SK-N-SH (cell line): ENCODE data around the gene MYEOV. TPM values are rescaled to one million over a fixed set of nuclear protein-coding genes. Genes with fewer than 3 reads are reported as not detected.

Experiments used
- CTCF ChIA-PET: fragments of 300-600, 350-600 bp; formaldehyde crosslinking; extraction: SDS; loops from one replicate; lab custom pipeline; 2021; lab: Yijun Ruan, JAX
- POLR2A ChIA-PET: fragments of 350-600 bp; sonication (Branson Sonifier 250); formaldehyde crosslinking; extraction: SDS; loops from one replicate; lab custom pipeline; 2020; ENCODE audit warnings: antibody characterized with exemption, inconsistent platforms; lab: Yijun Ruan, JAX
- DNase-seq: peaks from one replicate; pipeline ENCODE4 v3.0.0; 2012
- H2AFZ ChIP-seq: fragments of 200-600 bp; sonication (generic); 2 replicates; pipeline ENCODE4 v1.8.1; 2016; ENCODE audit warnings: antibody characterized with exemption, mild to moderate bottlenecking, low read depth
- H3F3A ChIP-seq: fragments of 200-600 bp; sonication (generic); replicated peaks from 2 replicates; pipeline ENCODE3; 2016; ENCODE audit warnings: antibody characterized with exemption, mild to moderate bottlenecking; ENCODE audit not compliant: insufficient read depth
- H3K27ac ChIP-seq, 2 experiments: fragments of 200-500 bp in 1 of 2; fragments of 200-600 bp in 1 of 2; sonication (Bioruptor generic) in 1 of 2; sonication (generic), shearing (Covaris generic) in 1 of 2; 2 replicates each; pipeline versions ENCODE4 v1.5.1 to v1.6.1; 2014 to 2016; ENCODE audit warnings: low read depth in 2 of 2, inconsistent platforms in 1 of 2, low read length in 1 of 2, mild to moderate bottlenecking in 1 of 2, mixed read lengths in 1 of 2
- H3K27me3 ChIP-seq: fragments of 200-600 bp; sonication (generic), shearing (Covaris generic); 2 replicates; pipeline ENCODE4 v1.6.1; 2016; ENCODE audit warnings: mixed run types; ENCODE audit not compliant: insufficient read depth
- H3K36me3 ChIP-seq, 2 experiments: fragments of 200-500 bp in 1 of 2; fragments of 200-600 bp in 1 of 2; sonication (Bioruptor generic) in 1 of 2; sonication (generic) in 1 of 2; replicated peaks in 1 of 2; 2 replicates each; pipeline versions ENCODE3 to v1.5.1; 2014 to 2016; ENCODE audit warnings: low read length in 1 of 2, mild to moderate bottlenecking in 1 of 2; ENCODE audit not compliant: insufficient read depth in 2 of 2, control insufficient read depth in 1 of 2
- H3K4me1 ChIP-seq, 2 experiments: fragments of 200-500 bp in 1 of 2; fragments of 200-600 bp in 1 of 2; sonication (Bioruptor generic) in 1 of 2; sonication (generic), shearing (Covaris generic) in 1 of 2; 2 replicates each; pipeline versions ENCODE4 v1.5.1 to v1.6.1; 2014 to 2016; ENCODE audit warnings: low read depth in 1 of 2, low read length in 1 of 2, mixed run types in 1 of 2; ENCODE audit not compliant: insufficient read depth in 2 of 2, control insufficient read depth in 1 of 2
- H3K4me2 ChIP-seq: fragments of 200-600 bp; sonication (generic), shearing (Covaris generic); 2 replicates; pipeline ENCODE4 v1.6.1; 2017; ENCODE audit warnings: mixed run types
- H3K4me3 ChIP-seq, 2 experiments: fragments of 200-500 bp in 1 of 2; fragments of 200-600 bp in 1 of 2; sonication (Bioruptor generic) in 1 of 2; sonication (generic), shearing (Covaris generic) in 1 of 2; 2 replicates each; pipeline versions ENCODE4 v1.5.1 to v1.8.1; 2014 to 2016; ENCODE audit warnings: low read depth in 2 of 2, inconsistent platforms in 1 of 2, low read length in 1 of 2, mild to moderate bottlenecking in 1 of 2, mixed read lengths in 1 of 2, moderate library complexity in 1 of 2
- H3K79me2 ChIP-seq: fragments of 200-600 bp; sonication (generic); 2 replicates; pipeline ENCODE4 v1.8.1; 2017; ENCODE audit warnings: mild to moderate bottlenecking; ENCODE audit not compliant: insufficient read depth
- H3K9ac ChIP-seq: fragments of 200-600 bp; sonication (generic); 2 replicates; pipeline ENCODE4 v1.6.1; 2017; ENCODE audit warnings: mixed run types
- H3K9me2 ChIP-seq: fragments of 200-600 bp; sonication (generic); 2 replicates; pipeline ENCODE4 v1.6.1; 2017; ENCODE audit warnings: mixed run types
- H3K9me3 ChIP-seq: fragments of 200-600 bp; sonication (generic); 2 replicates; pipeline ENCODE4 v1.6.1; 2017; ENCODE audit warnings: mixed run types, mild to moderate bottlenecking, moderate library complexity
- H4K20me1 ChIP-seq: fragments of 200-600 bp; sonication (generic); 2 replicates; pipeline ENCODE4 v1.6.1; 2017; ENCODE audit warnings: mild to moderate bottlenecking, mixed run types; ENCODE audit not compliant: insufficient read depth
- CHD2 ChIP-seq: fragments of 150-350 bp; IDR thresholded peaks from 2 replicates; pipeline ENCODE4 v1.6.1; 2018; ENCODE audit warnings: low read length; ENCODE audit not compliant: partially characterized antibody
- ELF1 ChIP-seq: IDR thresholded peaks from 2 replicates; pipeline ENCODE4 v1.4.0; 2012
- FOXM1 ChIP-seq: IDR thresholded peaks from 2 replicates; pipeline ENCODE4 v1.4.0; 2012; ENCODE audit warnings: low read depth, mild to moderate bottlenecking
- JUND ChIP-seq: IDR thresholded peaks from 2 replicates; pipeline ENCODE4 v1.4.0; 2012
- MEF2A ChIP-seq: IDR thresholded peaks from 2 replicates; pipeline ENCODE4 v1.4.0; 2012; ENCODE audit warnings: low read depth, borderline replicate concordance
- NRF1 ChIP-seq: IDR thresholded peaks from 2 replicates; pipeline ENCODE4 v1.6.1; 2012; ENCODE audit warnings: low read depth, mild to moderate bottlenecking, low read length
- POLR2AphosphoS5 ChIP-seq: IDR thresholded peaks from 2 replicates; pipeline ENCODE4 v1.6.1; 2012; ENCODE audit warnings: low read depth, low read length
- RAD21 ChIP-seq: IDR thresholded peaks from 2 replicates; pipeline ENCODE4 v1.6.1; 2012; ENCODE audit warnings: mild to moderate bottlenecking, low read length
- RCOR1 ChIP-seq: fragments of 150-350 bp; IDR thresholded peaks from 2 replicates; pipeline ENCODE4 v1.6.1; 2017; ENCODE audit warnings: antibody characterized with exemption, low read length
- RFX5 ChIP-seq: IDR thresholded peaks from 2 replicates; pipeline ENCODE4 v1.6.1; 2012; ENCODE audit warnings: mild to moderate bottlenecking, improper control_type of control experiment, low read length
- RXRA ChIP-seq: IDR thresholded peaks from 2 replicates; pipeline ENCODE4 v1.4.0; 2012; ENCODE audit warnings: low read depth, mild to moderate bottlenecking, borderline replicate concordance
- SIN3A ChIP-seq: IDR thresholded peaks from 2 replicates; pipeline ENCODE4 v1.6.1; 2012; ENCODE audit warnings: low read depth, mild to moderate bottlenecking, low read length, moderate library complexity, borderline replicate concordance
- SMC3 ChIP-seq: IDR thresholded peaks from 2 replicates; pipeline ENCODE4 v1.6.1; 2012; ENCODE audit warnings: low read depth, low read length, improper control_type of control experiment
- TEAD4 ChIP-seq: IDR thresholded peaks from 2 replicates; pipeline ENCODE4 v1.4.0; 2012; ENCODE audit warnings: mild to moderate bottlenecking, borderline replicate concordance; ENCODE audit not compliant: insufficient read depth
- WGBS: methylation state at CpG from one replicate; pipeline ENCODE4 v1.1.6; 2017; ENCODE audit warnings: low lambda C conversion rate; 5-methylcytosine and 5-hydroxymethylcytosine counted together
- polyA plus RNA-seq, 3 experiments: library from polyadenylated mRNA; depleted of rRNA; stranded (reverse); fragments of >200 nt; gene quantifications; 2 replicates each; pipeline ENCODE4 v1.2.3, GENCODE V29; 2012
- TF ChIP-seq, protein P1 (sequence below): IDR thresholded peaks from 2 replicates; pipeline ENCODE4; 2012
- TF ChIP-seq, protein P2 (sequence below): fragments of 150-350 bp; IDR thresholded peaks from 2 replicates; pipeline ENCODE4 v1.6.1; 2016; ENCODE audit warnings: mild to moderate bottlenecking, low read depth, low read length
- TF ChIP-seq, protein P3 (sequence below): IDR thresholded peaks from 2 replicates; pipeline ENCODE4 v1.4.0; 2012; ENCODE audit warnings: low read depth
- TF ChIP-seq, protein P4 (sequence below): IDR thresholded peaks from 2 replicates; pipeline ENCODE4 v1.4.0; 2012; ENCODE audit warnings: low read depth, borderline replicate concordance
- TF ChIP-seq, protein P5 (sequence below): fragments of 150-350 bp; IDR thresholded peaks from 2 replicates; pipeline ENCODE4 v1.6.1; 2017; ENCODE audit warnings: antibody characterized with exemption, low read length, low read depth, borderline replicate concordance
- TF ChIP-seq, protein P6 (sequence below): fragments of 200-600 bp; sonication (generic); IDR thresholded peaks from 2 replicates; pipeline ENCODE4 v1.6.1; 2017; ENCODE audit warnings: antibody characterized with exemption, mild to moderate bottlenecking, moderate library complexity
- TF ChIP-seq, protein P7 (sequence below): IDR thresholded peaks from 2 replicates; pipeline ENCODE4 v1.4.0; 2012; ENCODE audit warnings: low read depth, borderline replicate concordance

MYEOV gene
- polyA plus RNA-seq, 1 of the 3 experiments (the other 2 are of a cell fraction) = 3.0 TPM

DNA sequence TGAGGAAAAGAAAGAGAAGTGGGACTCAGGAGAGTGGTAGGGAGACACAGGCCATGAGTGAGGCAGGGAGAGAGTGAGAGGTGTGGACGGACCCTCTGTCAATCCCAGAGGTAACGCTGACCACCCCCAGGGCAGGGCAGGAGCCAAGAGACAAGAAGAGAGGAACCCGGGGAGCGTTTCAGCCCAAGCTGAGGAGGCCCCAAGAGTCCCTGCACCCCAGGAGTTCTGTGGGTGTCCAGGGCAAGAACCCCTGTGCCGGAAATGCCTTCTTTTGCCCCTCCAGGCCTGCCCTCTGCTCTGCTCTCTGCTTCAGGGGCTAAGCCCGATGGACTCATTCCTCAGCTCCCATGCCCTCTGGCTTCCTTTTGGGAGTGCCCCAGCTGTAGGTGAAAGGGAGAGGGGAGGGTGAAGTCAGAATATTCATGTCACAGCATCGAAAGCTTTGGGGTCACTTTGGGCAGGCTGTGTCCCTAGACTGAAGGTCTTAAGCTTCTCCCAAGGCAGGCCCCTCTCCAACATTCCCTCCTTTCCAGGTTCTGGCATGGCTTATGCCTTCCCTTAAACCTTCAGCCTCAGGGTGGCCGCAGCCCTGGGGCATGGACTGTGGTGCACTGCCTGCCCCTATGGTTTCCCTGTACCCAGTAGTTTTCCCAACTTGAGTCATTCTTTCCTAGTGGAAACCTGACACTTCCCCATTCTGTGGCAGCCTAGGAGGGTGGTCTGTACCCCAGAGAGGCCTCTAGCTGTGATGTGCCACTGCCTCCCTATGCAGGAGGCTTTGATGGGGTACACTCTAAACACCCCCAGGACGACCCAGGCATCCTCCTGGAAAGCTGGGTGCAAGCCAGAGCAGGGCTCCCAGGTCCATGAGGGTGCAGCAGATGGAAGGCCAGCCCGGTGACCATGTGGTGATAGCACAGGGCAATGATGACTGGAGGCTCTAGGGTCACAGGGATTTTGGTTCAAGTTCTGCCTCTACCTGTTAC is 27.1 kb downstream of the MYEOV start (continued):
- TF ChIP-seq, protein P1, sequence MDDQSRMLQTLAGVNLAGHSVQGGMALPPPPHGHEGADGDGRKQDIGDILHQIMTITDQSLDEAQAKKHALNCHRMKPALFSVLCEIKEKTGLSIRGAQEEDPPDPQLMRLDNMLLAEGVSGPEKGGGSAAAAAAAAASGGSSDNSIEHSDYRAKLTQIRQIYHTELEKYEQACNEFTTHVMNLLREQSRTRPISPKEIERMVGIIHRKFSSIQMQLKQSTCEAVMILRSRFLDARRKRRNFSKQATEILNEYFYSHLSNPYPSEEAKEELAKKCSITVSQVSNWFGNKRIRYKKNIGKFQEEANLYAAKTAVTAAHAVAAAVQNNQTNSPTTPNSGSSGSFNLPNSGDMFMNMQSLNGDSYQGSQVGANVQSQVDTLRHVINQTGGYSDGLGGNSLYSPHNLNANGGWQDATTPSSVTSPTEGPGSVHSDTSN = no peak

DNA sequence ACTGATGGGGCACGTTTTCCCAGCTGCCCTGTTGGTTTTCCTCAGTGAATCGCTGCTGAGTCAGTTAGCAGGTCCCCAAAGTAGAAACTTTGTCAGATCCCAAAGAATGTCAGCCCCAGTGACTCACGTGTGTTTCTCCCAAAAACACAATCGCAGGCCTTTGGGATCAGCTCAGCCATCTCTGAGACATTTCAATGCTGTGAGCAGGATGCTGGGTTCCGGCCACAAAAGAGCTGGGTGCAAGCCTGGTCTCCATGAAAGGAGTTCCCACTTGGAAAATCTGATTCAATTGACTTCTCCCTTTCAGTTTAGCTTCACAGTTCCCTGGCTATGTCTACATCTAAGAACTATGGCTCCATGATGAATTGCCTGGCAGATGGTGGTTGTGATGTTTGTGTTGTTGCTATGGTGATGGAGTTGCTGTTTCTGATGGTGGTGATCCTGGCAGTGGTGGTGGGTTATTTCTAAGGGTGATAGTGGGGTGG is 28.0 kb downstream of the MYEOV start:
- 8% methylated on average over 5 of the region's 5 CpGs for WGBS
- POLR2A ChIA-PET = no interaction called here
- CTCF ChIA-PET = no interaction called here
- Histone ChIP-seq H3K9me3 (no peaks in the 10 kb centered on the region), H3K27me3 (no peaks in the 10 kb centered on the region), H3F3A (peaks cover 36% of the 10 kb centered on the region), H3K36me3 (no peaks in the 10 kb centered on the region), H3K27ac (peak overlapping the region in 1 of 2 experiments; percentile 99; a peak in 2 of 4 replicates), H3K4me1 (peaks cover 0 to 54% of the 10 kb centered on the region in 2 experiments; a peak in 2 of 4 replicates), H3K9ac (peak overlapping the region; percentile 84), H3K4me3 (peak overlapping the region in 1 of 2 experiments; percentile 29; a peak in 1 of 4 replicates), H2AFZ (no peak overlapping the region), H3K4me2 (peak overlapping the region; percentile 61), H3K9me2 (no peaks in the 10 kb centered on the region), H4K20me1 (no peaks in the 10 kb centered on the region), H3K79me2 (peaks cover 48% of the 10 kb centered on the region; the same call in 1 of the 2 replicates)
- DNase-seq = no peak
- TF ChIP-seq, protein P2, sequence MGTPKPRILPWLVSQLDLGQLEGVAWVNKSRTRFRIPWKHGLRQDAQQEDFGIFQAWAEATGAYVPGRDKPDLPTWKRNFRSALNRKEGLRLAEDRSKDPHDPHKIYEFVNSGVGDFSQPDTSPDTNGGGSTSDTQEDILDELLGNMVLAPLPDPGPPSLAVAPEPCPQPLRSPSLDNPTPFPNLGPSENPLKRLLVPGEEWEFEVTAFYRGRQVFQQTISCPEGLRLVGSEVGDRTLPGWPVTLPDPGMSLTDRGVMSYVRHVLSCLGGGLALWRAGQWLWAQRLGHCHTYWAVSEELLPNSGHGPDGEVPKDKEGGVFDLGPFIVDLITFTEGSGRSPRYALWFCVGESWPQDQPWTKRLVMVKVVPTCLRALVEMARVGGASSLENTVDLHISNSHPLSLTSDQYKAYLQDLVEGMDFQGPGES = no peak
- peak; percentile 100 for TF ChIP-seq MEF2A
- TF ChIP-seq, protein P3, sequence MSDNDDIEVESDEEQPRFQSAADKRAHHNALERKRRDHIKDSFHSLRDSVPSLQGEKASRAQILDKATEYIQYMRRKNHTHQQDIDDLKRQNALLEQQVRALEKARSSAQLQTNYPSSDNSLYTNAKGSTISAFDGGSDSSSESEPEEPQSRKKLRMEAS = peak; percentile 82
- TF ChIP-seq, protein P4, sequence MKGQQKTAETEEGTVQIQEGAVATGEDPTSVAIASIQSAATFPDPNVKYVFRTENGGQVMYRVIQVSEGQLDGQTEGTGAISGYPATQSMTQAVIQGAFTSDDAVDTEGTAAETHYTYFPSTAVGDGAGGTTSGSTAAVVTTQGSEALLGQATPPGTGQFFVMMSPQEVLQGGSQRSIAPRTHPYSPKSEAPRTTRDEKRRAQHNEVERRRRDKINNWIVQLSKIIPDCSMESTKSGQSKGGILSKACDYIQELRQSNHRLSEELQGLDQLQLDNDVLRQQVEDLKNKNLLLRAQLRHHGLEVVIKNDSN = no peak
- peak; percentile 94; the same call in 1 of the 2 replicates for TF ChIP-seq TEAD4
- TF ChIP-seq, protein P5, sequence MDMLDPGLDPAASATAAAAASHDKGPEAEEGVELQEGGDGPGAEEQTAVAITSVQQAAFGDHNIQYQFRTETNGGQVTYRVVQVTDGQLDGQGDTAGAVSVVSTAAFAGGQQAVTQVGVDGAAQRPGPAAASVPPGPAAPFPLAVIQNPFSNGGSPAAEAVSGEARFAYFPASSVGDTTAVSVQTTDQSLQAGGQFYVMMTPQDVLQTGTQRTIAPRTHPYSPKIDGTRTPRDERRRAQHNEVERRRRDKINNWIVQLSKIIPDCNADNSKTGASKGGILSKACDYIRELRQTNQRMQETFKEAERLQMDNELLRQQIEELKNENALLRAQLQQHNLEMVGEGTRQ = no peak
- no peak for TF ChIP-seq RCOR1
- peak; percentile 36; the same call in 1 of the 2 replicates for TF ChIP-seq POLR2AphosphoS5
- no peak for TF ChIP-seq ELF1
- no peak for TF ChIP-seq SMC3
- TF ChIP-seq, protein P6, sequence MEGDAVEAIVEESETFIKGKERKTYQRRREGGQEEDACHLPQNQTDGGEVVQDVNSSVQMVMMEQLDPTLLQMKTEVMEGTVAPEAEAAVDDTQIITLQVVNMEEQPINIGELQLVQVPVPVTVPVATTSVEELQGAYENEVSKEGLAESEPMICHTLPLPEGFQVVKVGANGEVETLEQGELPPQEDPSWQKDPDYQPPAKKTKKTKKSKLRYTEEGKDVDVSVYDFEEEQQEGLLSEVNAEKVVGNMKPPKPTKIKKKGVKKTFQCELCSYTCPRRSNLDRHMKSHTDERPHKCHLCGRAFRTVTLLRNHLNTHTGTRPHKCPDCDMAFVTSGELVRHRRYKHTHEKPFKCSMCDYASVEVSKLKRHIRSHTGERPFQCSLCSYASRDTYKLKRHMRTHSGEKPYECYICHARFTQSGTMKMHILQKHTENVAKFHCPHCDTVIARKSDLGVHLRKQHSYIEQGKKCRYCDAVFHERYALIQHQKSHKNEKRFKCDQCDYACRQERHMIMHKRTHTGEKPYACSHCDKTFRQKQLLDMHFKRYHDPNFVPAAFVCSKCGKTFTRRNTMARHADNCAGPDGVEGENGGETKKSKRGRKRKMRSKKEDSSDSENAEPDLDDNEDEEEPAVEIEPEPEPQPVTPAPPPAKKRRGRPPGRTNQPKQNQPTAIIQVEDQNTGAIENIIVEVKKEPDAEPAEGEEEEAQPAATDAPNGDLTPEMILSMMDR = no peak
- TF ChIP-seq FOXM1 = no peak; the same call in 1 of the 2 replicates
- no peak for TF ChIP-seq RFX5
- TF ChIP-seq NRF1 = no peak
- TF ChIP-seq JUND = peak; percentile 95
- no peak for TF ChIP-seq CHD2
- TF ChIP-seq, protein P7, sequence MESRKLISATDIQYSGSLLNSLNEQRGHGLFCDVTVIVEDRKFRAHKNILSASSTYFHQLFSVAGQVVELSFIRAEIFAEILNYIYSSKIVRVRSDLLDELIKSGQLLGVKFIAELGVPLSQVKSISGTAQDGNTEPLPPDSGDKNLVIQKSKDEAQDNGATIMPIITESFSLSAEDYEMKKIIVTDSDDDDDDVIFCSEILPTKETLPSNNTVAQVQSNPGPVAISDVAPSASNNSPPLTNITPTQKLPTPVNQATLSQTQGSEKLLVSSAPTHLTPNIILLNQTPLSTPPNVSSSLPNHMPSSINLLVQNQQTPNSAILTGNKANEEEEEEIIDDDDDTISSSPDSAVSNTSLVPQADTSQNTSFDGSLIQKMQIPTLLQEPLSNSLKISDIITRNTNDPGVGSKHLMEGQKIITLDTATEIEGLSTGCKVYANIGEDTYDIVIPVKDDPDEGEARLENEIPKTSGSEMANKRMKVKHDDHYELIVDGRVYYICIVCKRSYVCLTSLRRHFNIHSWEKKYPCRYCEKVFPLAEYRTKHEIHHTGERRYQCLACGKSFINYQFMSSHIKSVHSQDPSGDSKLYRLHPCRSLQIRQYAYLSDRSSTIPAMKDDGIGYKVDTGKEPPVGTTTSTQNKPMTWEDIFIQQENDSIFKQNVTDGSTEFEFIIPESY = peak; percentile 77; the same call in 1 of the 2 replicates
- TF ChIP-seq RAD21 = no peak
- peak; percentile 83; the same call in 1 of the 2 replicates for TF ChIP-seq RXRA
- TF ChIP-seq SIN3A = no peak
